Measurements from ENCODE around the gene NRBP1.

The NRBP1 gene

DNA sequence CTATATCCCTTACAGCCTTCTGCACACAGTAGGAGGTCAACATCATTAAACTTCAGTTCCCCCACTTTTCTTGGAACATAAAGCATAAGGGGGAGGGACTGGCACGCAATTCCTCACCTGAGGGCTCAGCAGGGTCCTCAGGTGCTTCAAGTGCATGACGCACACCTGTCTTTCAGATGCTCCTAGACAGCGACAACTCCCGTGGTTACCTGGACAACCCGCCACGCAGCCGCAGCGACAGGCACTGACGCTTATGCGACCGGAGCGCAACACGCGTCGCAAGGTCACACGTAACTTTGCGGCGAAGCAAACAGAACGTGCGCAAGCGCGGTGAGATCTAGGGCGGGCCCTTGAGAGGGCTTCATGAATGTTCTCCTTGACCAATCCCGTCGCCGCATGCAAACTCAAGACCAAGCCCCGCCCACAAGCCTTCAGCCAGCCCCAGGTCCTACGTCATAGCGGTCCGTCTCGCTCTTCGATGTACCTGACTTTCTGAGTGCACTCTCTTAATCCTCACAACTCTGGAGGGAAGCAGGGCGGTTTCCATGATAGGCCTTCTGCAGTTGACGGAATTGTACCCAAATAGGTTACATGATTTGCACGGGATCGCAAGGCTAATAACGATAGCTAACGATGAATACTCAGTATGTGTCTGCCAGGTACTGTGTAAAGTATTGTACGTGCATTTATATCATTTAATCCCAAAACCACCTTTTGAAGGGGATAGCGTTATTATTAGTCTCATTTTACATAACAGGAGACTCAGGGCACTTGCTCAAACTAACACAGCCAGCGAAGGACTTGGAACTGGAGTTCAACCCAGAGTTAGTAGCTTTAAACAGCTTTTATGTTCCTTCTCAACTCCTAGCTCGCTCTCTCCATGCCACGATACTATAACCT, 61.3 kb downstream of the NRBP1 start, which contains the start of gene IFT172:
IFT172 (minus strand) TSS at position 246 of the 900 bp plus-strand sequence; CDS start at position 156, 90 bp downstream.
- DNase-seq (ENCODE audit: low read depth in 1 of 2, low spot score in 1 of 2): peak; percentile 96 to 97
